ENCODE data around the gene LRIG3.

DNA sequence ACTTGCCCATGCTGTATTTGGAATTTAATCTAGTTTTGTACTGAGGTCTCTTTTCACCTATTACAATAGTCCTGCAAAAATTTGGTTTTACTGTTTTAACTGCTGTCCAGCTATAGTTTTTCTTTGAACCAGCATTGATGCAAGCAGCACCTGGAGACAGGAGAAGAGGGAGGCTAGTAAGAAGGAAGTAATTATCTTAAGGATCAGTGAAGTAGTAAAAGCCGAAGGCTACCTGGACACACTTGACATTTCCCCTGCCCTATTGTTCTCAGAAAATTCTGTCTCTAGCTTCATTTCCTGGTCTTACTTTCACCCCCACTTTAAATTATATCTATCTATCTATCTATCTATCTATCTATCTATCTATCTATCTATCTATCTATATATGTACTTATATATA is 43.5 kb upstream of the LRIG3 start:
- TF ChIP-seq CTCF (IDR thresholded peaks at IDR 0.05) (no peak), POLR2A (IDR thresholded peaks at IDR 0.05) (no peak), EP300 (IDR thresholded peaks at IDR 0.05; ENCODE audit: low read depth) (no peak)

All from transverse colon (tissue), 3 donors.